Measurements from ENCODE around the gene PAX3. TPM values are rescaled to one million over a fixed set of nuclear protein-coding genes. Genes with fewer than 3 reads are reported as not detected.

PAX3 gene
- total RNA-seq, 1 donor from 2014 or later: not detected

DNA sequence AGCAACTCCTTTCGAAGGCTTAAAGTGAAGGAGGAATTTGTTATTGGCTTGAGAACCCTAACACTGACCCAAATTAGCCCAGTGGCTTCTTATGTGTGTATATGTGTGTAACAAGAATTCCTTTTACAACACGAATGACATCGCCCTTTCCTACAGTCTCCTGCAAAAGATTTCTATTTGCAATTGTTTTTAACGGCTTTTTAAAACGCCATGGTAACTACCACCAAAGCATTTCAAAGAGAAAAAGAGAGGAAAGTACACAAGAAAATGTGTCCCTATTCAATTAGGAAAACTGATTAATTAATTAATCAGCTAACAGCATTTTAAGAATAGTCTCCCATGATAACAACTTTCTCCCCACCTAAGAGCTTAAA, 58.1 kb downstream of the PAX3 start:
- DNase-seq (ENCODE audit: low spot score): no peak
- intact Hi-C loops (cut with DNase I): no loop called here
- ATAC-seq: no peak

DNA sequence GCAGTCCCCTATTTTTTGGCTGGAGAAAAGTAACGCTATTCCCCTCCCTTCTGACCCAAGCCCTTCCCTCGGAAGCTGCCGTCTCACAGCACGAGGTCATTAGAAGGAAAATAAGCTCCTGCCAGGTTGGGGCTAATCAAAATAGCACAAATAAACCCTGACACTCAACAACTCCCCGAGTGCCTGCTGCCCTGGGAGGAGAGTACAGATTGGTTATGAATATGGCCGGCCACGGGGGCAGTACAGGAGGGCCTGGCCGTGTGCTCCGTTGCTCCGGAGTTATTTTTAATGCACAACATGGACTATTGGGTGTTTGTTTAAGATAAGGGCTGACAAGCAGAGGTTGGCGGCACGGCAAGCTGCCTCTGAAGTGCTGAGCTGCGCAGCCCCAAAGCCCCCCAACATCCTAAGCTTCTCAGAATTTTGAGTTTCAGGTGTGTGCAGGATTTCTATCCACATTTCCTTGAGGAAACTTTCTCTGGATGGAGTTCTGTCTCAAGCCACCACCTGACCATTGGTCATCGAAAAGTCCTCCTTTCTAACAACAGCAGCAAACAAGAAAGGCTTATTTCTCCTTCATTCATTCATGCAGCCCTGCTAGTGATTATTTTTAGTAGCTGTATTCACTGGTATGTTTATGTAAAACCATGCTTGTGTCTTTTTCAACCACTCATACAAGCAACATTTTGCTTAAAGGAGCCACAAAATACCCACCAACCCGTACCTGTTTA, 58.7 kb downstream of the PAX3 start:
- ATAC-seq (no peak), DNase-seq (ENCODE audit: low spot score) (no peak)

DNA sequence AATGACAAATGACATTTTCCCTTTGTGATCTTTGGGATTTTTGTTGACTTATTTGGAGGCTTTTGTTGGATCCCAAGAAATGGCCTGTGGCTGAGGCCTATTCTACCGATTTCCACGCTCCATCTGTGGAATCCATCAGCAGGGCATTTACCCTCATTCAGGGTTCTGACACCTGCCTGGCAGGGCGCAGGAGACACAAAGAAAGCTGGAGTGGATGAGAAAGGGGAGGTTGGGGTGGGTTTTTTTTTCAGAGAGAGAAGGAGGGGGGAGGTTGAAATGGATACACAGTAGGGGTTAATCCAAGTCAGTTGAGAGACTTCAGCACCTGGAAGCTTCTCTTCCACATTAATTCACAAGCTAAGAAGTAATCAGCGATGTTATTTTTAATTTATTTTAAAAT, 59.7 kb downstream of the PAX3 start:
- intact Hi-C loops (cut with DNase I): no loop called here
- ATAC-seq (no peak), DNase-seq (ENCODE audit: low spot score) (no peak)

More for the DNA sequence above, 58.7 kb downstream of the PAX3 start:
- intact Hi-C loops (cut with DNase I): no loop called here

DNA sequence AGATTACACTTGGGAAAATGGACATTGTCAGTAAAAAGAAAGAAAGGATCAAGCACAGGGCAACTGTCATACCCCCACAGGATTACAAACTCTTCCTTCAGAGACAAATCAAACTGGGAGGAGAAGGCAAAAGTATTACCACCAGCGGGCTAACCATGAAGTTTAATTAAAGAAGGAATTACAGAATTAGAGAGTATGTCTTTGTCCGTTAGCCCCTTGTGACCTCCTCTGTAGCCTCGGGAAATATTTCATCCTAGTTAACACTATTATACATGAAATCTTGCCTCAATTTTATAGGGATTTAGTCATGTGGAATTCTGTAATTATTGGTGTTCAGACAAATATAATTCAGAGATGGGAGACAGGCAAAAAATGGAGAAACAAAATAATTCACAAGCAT, 60.7 kb downstream of the PAX3 start:
- ATAC-seq (no peak), DNase-seq (ENCODE audit: low spot score) (no peak)
- intact Hi-C loops (cut with DNase I): no loop called here

DNA sequence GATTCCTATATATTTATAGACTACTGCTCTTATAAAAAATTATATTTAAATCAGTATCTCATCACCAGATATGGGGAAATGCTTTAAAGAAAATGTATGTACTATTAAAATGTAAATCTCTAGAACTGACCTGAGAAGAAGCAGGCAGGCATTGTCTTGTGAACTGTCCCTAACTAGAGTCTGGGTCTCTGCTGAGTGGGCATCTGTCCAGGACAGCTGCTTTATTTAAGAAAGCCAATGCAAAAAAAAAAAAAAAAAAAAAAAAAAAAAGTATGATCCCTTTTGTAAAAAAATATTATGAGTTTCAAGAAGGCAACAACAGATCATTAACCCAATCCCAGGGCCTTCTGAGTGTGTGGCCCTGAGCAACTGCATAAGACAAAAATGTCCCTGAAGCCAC, 66.0 kb downstream of the PAX3 start:
- intact Hi-C loops (cut with DNase I): no loop called here
- DNase-seq (ENCODE audit: low spot score): no peak
- no peak for ATAC-seq

DNA sequence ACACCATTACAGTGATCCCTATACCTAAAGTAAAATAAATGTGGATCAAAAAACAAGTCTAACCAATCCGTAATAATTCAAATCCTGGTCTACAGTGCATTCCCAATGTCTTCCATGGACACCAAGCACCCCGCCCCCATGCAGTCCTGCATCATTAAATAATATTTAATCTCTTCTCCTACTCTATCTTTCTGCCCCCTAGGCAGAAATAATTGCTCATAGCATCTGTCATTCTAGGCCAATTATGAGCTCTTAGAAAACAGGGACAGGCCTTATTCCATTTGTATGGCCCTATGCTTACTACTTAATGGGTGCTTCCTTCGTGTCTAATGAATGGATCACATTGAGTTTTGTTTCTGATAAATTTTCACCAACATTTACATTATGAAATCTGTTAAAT, 66.4 kb downstream of the PAX3 start:
- ATAC-seq (no peak), DNase-seq (ENCODE audit: low spot score) (no peak)
- intact Hi-C loops (cut with DNase I): no loop called here

DNA sequence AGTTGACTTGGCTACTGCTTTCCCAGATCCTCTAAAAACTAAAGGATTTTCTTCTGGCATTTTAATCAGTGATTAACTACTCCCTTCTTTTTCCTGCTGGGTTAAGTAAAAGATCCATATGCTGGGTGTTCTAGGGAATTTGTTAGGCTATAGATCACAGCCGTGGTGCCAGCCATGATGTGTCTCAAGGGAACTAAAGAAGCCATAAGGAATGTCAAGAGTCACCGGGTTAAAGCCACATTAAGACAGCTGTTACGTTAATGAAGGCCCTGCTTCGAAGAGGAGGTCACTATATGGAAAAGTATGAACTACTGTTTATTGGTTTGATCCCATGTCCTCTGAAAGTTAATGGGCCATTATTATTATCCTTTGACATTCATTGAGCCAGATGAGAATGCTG, 70.7 kb downstream of the PAX3 start:
- DNase-seq (ENCODE audit: low spot score) (no peak), ATAC-seq (no peak)
- intact Hi-C loops (cut with DNase I): no loop called here

DNA sequence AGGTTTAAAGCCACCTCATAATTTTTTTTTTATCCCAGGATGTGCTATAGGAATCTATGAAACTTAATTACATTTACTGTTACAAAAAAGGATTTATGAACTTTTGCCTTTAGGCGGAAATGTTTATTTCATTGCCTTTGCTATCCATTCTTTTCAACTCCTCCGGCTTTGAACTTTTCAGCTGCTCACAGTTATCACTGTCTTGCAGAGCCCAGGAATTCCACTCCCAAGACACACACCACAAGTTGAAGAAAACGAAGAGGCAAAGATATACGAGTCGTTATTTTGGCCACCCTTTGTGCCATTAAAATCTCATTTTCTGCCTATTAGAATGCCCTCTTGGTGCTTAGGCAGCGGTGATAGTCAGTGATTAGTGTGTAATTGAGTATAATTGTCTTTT, 80.0 kb downstream of the PAX3 start:
- DNase-seq (ENCODE audit: low spot score) (no peak), ATAC-seq (no peak)
- intact Hi-C loops (cut with DNase I): no loop called here

DNA sequence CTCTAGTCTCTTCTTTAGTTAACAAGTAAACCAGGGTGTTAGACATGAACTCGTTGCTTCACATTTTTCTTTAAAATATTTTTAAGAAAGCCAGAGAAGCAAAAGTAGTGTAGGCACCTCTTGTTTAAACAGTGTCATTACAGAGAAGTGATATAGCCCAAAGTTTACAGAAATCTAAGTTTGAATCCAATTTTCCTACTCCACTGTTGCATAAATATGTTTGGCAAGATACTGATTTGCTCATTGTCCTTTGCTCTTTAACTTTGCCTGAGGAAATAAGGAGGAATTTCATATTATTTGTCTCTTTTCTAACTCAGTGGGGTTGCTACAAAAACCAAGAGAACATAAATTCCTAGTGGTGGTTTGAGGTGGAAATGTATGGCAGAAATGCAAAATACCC, 81.1 kb downstream of the PAX3 start:
- ATAC-seq: no peak
- intact Hi-C loops (cut with DNase I): no loop called here
- no peak for DNase-seq (ENCODE audit: low spot score)

DNA sequence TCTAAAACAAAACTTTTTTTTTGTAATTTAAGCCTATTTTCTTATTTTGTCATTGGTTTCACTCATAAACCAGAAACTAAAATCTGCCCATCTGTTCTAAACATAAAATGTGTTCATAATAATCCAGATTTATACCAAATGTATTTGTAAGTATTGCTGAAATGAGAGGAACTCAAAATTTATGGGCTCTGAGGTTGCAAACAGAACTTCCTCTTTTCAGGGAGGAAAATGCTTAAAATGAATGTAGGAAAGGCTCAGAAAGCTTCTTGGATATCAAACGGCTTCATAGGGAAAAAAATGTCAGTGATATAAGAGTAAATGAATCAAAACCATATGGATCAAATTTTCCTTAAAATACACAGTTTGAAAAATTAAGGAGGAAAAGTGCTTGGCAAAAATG, 83.9 kb downstream of the PAX3 start:
- intact Hi-C loops (cut with DNase I): no loop called here
- DNase-seq (ENCODE audit: low spot score) (no peak), ATAC-seq (no peak)

DNA sequence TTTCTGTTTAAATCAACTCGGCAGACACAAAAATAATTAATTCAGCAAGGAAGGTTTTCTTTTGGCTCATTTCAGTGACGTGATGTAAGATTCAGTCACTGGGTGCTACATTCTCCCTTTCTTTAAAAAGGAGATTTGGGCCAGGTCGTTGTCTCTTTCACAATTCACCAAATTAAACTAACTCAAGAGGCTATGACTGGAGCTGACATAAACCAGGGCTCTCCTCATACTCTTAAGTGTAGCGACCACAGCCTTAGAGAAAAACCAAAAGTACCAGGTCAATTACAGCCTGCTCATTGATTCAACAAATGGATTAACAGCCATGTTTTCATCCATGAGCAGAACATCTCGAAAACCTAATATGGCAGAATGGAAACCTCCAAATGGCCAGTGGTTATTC, 85.7 kb downstream of the PAX3 start:
- DNase-seq (ENCODE audit: low spot score) (no peak), ATAC-seq (no peak)
- intact Hi-C loops (cut with DNase I): no loop called here

DNA sequence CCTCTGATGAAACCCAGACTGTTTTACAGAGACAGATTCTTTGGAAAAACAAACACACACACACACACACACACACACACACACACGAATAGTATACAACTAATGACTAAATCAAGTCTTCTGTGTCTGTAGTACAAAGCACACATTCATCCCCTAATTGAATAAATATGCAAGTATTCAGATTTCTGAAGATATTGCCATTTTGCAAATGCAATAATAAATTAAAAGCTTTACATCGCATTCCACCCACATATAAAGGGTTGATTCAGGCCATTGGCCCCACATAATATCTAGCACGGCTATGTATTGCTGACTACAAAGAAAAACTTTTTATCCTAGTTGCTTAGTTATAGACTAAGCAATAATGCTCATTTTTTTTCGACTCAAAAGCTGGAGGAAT, 86.2 kb downstream of the PAX3 start:
- ATAC-seq (no peak), DNase-seq (ENCODE audit: low spot score) (no peak)
- intact Hi-C loops (cut with DNase I): no loop called here

DNA sequence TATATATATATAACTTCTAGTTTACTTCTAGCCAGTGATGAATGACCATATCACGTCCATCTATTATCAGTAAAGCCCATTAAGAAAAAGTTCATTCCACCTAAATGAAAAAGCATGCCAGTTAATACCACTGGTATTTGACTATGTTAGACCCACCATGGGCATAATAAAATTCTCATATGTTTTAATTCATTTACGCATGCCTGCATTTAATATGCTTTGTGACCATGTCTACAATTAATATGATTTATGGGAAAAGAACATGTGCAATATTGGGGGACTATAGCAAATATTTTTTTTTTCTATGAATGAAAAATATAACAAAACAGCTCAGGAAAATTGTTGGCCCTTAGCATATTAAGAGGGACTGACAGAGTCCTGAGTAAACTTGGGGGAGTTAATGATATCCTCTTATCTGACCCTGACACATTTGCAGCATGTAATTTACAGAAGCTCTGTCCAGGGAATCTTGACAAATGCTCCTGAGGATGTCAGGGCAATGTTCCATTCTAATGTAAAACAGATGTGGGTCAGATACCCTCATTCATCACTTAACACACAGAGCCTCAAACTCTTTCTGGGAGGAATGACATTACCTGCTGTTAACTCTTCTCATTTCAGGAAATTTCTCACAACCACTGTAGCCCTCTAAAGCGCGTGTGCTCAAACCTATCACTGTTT, 90.6 kb downstream of the PAX3 start:
- intact Hi-C loops (cut with DNase I): no loop called here
- DNase-seq (ENCODE audit: low spot score) (no peak), ATAC-seq (no peak)

DNA sequence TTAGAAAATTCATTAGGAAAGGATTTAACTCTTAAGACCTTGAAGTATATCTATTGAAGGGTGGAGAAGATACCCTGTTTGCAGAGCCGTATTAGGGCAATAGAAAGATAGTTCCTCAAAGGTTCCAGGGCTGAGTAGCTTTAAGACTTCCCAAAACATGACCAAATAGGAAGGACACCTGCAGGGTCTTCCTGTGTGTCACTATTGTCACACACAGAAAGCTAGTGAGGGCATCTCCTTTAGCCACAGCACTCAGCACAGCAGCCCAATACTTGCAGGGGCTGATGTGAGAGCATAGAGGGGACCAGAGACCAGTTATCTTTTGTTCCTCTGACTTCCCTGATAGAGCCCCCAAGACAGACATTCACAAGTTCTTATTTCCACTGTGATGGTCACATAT, 93.7 kb downstream of the PAX3 start:
- no peak for DNase-seq (ENCODE audit: low spot score)
- no peak for ATAC-seq
- intact Hi-C loops (cut with DNase I): no loop called here

DNA sequence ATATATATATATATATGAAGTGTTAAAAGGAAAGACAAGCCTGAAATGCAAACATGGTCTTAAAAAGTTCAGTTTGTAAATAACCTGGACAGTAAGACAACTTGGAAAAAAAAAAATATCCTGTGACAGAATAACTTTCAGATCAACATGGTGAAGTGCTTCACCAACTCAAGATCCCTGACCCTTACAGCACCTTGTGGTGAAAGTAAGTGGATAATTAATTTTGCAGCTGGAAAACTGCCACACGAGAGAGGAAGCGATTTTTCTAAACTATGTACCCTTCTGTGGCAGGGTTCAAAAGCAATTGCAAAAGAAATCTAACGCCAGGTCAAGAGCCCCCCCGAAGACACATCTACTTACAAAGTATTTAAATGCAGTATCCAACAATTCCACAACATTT, 95.8 kb downstream of the PAX3 start:
- ATAC-seq: no peak
- no peak for DNase-seq (ENCODE audit: low spot score)

DNA sequence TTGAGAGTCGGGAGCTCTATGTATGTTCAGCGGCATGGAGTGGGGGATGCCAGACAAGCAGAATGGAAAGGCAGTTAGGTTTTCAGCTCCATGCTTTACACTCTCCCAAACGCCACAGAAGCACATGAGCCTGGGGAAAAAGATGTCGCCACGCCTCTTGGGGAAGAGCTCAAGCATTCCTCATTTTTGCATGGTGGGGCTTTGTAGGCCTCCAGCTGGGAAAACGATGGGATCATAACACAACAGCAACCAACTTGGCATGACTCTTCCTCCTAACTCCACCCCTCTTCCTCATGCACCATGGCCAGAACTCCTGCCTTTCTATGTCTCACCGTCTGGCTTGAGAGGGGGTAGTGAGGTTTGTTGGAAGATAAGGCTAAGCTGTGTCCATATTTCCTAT, 102.6 kb downstream of the PAX3 start:
- DNase-seq (ENCODE audit: low spot score): no peak
- no peak for ATAC-seq
- intact Hi-C loops (cut with DNase I): no loop called here

More for the DNA sequence above, 95.8 kb downstream of the PAX3 start:
- intact Hi-C loops (cut with DNase I): no loop called here

DNA sequence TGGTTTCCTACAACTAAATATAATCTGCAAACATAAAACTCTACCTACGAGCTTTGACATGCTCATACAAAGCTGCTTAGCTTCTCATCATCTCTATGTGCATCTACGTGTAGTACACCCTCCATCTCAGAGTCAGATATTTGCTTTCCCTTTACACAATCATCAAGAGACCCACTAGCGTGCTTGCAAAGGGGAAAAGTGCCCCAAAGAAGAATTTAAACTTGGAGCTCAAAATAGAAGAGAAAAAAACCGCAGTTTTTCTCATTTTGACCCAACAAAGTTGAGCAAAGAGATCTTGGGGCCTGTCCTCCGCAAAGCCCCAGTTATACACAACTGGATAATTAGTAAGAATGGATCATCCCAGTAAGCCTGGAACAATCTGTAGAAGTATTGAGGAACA, 104.1 kb downstream of the PAX3 start:
- DNase-seq (ENCODE audit: low spot score) (no peak), ATAC-seq (no peak)
- intact Hi-C loops (cut with DNase I): no loop called here

DNA sequence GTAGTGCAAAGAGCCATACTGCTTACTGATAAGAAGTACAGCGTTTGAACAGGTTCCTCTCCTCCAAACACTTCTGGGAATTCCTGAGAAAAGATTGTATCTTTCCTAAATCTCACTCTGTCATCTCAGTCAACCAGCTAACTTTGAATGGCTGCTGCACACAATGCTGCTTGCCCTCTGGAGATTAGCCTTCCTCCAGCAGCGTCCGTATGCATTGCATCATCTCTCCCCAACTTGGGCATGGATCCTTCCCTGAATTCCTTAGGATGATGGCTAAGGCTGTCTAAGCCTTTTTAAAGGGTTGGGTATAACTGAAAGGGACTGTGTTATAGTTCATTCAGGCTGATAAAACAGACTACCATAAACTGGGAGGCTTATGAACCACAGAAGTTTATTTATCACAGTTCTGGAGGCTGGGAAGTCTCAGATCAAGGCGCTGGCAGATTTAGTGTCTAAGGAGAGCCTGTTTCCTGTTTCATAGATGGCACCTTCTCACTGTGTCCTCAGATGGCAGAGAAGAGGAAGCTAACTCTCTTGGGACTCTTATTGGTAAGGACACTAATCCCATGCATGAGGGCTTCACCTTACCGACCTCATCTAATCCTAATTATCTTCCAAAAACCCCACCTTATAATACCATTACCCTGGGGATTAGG, 105.3 kb downstream of the PAX3 start:
- DNase-seq (ENCODE audit: low spot score) (no peak), ATAC-seq (no peak)
- intact Hi-C loops (cut with DNase I): no loop called here

DNA sequence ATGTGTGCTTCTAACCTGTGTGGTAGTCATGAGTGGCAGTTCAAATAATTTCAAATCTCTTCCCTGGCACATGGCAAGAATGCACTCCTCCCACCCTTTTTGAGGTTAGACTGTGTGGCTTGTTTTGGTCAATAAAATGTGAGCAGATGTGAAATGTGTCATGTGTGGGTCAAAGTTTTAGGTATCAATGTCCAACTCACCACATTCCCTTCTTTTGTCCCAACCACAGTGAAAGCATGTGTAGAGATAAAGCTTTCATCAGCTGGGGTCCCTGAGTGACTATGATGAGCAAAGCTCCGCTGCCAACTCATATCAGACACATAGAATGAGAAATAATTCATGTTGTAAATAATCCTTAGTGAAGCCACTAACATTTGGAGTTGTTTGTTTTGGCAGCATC, 118.2 kb downstream of the PAX3 start:
- no peak for ATAC-seq
- no peak for DNase-seq (ENCODE audit: low spot score)
- intact Hi-C loops (cut with DNase I): no loop called here

DNA sequence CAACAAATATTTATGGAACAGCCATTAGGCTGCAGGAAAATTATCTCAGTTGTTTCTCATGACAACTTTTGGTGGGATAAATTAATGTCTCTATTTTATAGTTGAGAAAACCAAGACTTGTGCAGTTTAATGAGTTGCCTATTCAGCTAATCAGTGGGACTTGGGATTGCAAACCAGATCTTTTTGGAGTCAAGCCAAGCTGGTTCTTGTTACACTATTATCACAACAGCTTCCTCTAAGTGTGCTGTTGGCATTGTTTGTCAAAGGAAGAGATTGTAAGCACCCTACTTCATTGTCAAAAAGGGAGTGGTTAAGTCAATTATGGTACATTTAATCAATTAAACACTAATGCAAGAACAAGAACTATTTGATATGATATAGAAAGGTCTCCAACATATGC, 119.2 kb downstream of the PAX3 start:
- intact Hi-C loops (cut with DNase I): no loop called here
- ATAC-seq (no peak), DNase-seq (ENCODE audit: low spot score) (no peak)

DNA sequence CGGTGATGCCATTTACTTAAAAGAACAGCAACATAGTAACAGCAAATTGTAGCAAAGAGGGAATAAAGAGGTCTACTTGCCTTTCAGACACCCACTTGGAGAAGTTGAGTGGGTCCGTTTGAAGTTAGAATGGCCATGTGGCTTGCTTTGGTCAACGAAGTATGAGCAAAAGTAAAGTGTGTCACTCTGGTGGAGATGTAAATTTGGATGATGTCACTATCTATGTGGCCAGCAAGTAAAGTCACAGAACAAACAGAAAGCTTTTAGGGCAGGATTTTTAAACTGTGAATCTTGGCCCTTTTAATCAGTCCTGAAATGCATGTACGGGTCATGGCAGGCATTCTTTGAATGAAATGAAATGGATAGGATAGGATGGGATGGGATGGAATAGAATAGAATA, 120.3 kb downstream of the PAX3 start:
- no peak for DNase-seq (ENCODE audit: low spot score)
- intact Hi-C loops (cut with DNase I): no loop called here
- no peak for ATAC-seq

Measured in sciatic nerve (tissue), 2 donors.